ENCODE measurements around the gene SNED1.

DNA sequence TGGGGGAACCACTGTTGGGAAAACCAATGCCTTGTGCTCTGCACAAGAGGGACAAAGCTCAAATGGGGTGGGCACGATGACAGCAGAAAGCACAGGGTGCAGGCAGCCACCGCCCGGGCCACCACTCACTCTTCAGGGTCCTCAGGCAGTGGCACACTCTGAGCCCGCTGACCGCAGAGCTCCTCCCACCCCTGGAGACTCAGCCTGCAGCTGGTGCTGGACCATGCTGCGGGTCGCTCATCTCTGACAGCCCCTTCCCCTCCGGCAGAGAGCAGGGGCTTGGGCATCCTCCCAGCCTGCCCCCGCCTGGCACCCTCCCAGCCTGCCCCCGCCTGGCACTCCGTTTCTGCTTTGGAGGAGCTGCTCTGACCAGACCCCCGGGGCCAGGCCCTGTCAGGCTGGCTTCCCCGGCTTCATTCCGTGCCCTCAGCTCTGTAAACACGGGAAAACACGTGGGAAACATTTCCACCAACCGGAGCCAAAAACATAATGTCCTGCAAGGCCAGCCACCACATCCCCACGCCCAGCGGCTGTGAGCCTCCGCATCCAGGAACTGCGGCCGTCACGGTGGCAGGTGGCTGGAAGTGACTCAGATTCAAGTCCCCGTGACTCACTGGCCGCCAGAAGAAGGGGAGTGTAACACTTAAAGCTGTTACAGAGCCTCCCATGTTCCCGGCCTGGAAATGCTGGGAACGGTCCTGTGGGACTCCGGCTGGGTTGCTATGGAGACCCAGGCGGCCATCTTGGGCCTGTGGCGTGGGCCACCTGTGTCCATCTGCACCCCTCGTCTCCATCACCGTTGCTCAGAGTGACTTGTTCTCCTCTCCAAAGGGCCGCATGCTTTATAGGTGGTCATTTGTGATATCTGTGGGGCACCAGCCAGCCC lies 6.8 kb upstream of the SNED1 start:
- no peak for TF ChIP-seq EZH2 (optimal IDR thresholded peaks at IDR 0.05; ENCODE audit: low read depth, low read length)
- TF ChIP-seq, protein P1, sequence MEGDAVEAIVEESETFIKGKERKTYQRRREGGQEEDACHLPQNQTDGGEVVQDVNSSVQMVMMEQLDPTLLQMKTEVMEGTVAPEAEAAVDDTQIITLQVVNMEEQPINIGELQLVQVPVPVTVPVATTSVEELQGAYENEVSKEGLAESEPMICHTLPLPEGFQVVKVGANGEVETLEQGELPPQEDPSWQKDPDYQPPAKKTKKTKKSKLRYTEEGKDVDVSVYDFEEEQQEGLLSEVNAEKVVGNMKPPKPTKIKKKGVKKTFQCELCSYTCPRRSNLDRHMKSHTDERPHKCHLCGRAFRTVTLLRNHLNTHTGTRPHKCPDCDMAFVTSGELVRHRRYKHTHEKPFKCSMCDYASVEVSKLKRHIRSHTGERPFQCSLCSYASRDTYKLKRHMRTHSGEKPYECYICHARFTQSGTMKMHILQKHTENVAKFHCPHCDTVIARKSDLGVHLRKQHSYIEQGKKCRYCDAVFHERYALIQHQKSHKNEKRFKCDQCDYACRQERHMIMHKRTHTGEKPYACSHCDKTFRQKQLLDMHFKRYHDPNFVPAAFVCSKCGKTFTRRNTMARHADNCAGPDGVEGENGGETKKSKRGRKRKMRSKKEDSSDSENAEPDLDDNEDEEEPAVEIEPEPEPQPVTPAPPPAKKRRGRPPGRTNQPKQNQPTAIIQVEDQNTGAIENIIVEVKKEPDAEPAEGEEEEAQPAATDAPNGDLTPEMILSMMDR (IDR thresholded peaks at IDR 0.05; ENCODE audit: low read length), result no peak
- TF ChIP-seq EZH2phosphoT487 (IDR thresholded peaks at IDR 0.05; ENCODE audit: low read length), result no peak
